ENCODE results near the gene MLXIPL. TPM values are rescaled to one million over a fixed set of nuclear protein-coding genes. Genes with fewer than 3 reads are reported as not detected.

Gene MLXIPL
- total and polyA plus RNA-seq, 2 of the 8 experiments (the other 6 are each of a cell fraction or from before 2014, with no cell fraction given), result 9.4 to 10.6 TPM

- TF ChIP-seq CTCF (IDR thresholded peaks at IDR 0.05; ENCODE audit: control extremely low read depth in 1 of 3, insufficient read depth in 1 of 3, low read depth in 1 of 3, low read length in 3 of 3) (no peak), SIN3A (conservative IDR thresholded peaks at IDR 0.05 in 1 of 2, IDR thresholded peaks at IDR 0.05 in 1 of 2; ENCODE audit: low read depth in 1 of 2, low read length in 2 of 2) (peak in 1 of 2 experiments; percentile 59; a peak in 1 of 4 replicates), CREB1 (IDR thresholded peaks at IDR 0.05) (no peak), KDM1A (IDR thresholded peaks at IDR 0.05; ENCODE audit: borderline replicate concordance, low read length) (no peak), POU5F1 (IDR thresholded peaks at IDR 0.05; ENCODE audit: low read depth, low read length) (no peak), EGR1 (IDR thresholded peaks at IDR 0.05; ENCODE audit: borderline replicate concordance, low read depth, low read length) (no peak)
These were observed at the start of gene MLXIPL (continued) for GRCh38 chr7:73623798-73624668.
